ENCODE measurements around the gene SUPT3H.
"Not testable (repeated sequence)": the region's sequence is repeated elsewhere in the genome, so short reads cannot be mapped to it uniquely, and the experiment has no call there.

Gene SUPT3H

GRCh38 chr6:44949596-44950201 lies 428.0 kb downstream of the SUPT3H start:
- DNase-seq (ENCODE audit: low spot score) = no peak

GRCh38 chr6:44943541-44943940 lies 434.2 kb downstream of the SUPT3H start:
- DNase-seq (ENCODE audit: low spot score) = no peak

- no peak for DNase-seq (ENCODE audit: low spot score)
Observed at GRCh38 chr6:44942798-44943197, 434.9 kb downstream of the SUPT3H start.

GRCh38 chr6:44942201-44942600 lies 435.5 kb downstream of the SUPT3H start:
- no peak for DNase-seq (ENCODE audit: low spot score)

GRCh38 chr6:44940367-44940766 lies 437.4 kb downstream of the SUPT3H start:
- DNase-seq (ENCODE audit: low spot score) = peak; percentile 9

GRCh38 chr6:44935693-44936300 lies 441.9 kb downstream of the SUPT3H start:
- DNase-seq (ENCODE audit: low spot score) = no peak

- DNase-seq (ENCODE audit: low spot score) = no peak
Observed at GRCh38 chr6:44933108-44933507, 444.6 kb downstream of the SUPT3H start.

- no peak for DNase-seq (ENCODE audit: low spot score)
Observed at GRCh38 chr6:44932651-44933091, 445.1 kb downstream of the SUPT3H start.

GRCh38 chr6:44931385-44931784 lies 446.3 kb downstream of the SUPT3H start:
- no peak for DNase-seq (ENCODE audit: low spot score)

- no peak for DNase-seq (ENCODE audit: low spot score)
Observed at GRCh38 chr6:44926556-44926955, 451.2 kb downstream of the SUPT3H start.

GRCh38 chr6:44925100-44925739 lies 452.5 kb downstream of the SUPT3H start:
- DNase-seq (ENCODE audit: low spot score) = peak; percentile 31

GRCh38 chr6:44923444-44923843 lies 454.3 kb downstream of the SUPT3H start:
- DNase-seq (ENCODE audit: low spot score) = no peak

- DNase-seq (ENCODE audit: low spot score) = no peak
Observed at GRCh38 chr6:44921798-44922197, 455.9 kb downstream of the SUPT3H start.

- DNase-seq (ENCODE audit: low spot score) = peak; percentile 17
Observed at GRCh38 chr6:44920952-44921491, 456.7 kb downstream of the SUPT3H start.

GRCh38 chr6:44918671-44919296 lies 458.9 kb downstream of the SUPT3H start:
- no peak for DNase-seq (ENCODE audit: low spot score)

GRCh38 chr6:44917430-44917829 lies 460.3 kb downstream of the SUPT3H start:
- no peak for DNase-seq (ENCODE audit: low spot score)

GRCh38 chr6:44915111-44915510 lies 462.6 kb downstream of the SUPT3H start:
- no peak for DNase-seq (ENCODE audit: low spot score)

- no peak for DNase-seq (ENCODE audit: low spot score)
Observed at GRCh38 chr6:44914141-44914540, 463.6 kb downstream of the SUPT3H start.

GRCh38 chr6:44906761-44907160 lies 471.0 kb downstream of the SUPT3H start:
- DNase-seq (ENCODE audit: low spot score) = no peak

GRCh38 chr6:44900358-44900757 lies 477.4 kb downstream of the SUPT3H start:
- DNase-seq (ENCODE audit: low spot score) = not testable (repeated sequence)

- no peak for DNase-seq (ENCODE audit: low spot score)
Observed at GRCh38 chr6:44898296-44898930, 479.3 kb downstream of the SUPT3H start.

GRCh38 chr6:44897316-44897715 lies 480.4 kb downstream of the SUPT3H start:
- DNase-seq (ENCODE audit: low spot score) = no peak
